ENCODE measurements around the gene MYO15B. TPM values are rescaled to one million over a fixed set of nuclear protein-coding genes. Genes with fewer than 3 reads are reported as not detected.

The MYO15B gene
- total and polyA plus RNA-seq, 2 donors (not counting 3 experiments of a cell fraction or from before 2014, with no cell fraction given) = 10.2 to 87.8 TPM

DNA sequence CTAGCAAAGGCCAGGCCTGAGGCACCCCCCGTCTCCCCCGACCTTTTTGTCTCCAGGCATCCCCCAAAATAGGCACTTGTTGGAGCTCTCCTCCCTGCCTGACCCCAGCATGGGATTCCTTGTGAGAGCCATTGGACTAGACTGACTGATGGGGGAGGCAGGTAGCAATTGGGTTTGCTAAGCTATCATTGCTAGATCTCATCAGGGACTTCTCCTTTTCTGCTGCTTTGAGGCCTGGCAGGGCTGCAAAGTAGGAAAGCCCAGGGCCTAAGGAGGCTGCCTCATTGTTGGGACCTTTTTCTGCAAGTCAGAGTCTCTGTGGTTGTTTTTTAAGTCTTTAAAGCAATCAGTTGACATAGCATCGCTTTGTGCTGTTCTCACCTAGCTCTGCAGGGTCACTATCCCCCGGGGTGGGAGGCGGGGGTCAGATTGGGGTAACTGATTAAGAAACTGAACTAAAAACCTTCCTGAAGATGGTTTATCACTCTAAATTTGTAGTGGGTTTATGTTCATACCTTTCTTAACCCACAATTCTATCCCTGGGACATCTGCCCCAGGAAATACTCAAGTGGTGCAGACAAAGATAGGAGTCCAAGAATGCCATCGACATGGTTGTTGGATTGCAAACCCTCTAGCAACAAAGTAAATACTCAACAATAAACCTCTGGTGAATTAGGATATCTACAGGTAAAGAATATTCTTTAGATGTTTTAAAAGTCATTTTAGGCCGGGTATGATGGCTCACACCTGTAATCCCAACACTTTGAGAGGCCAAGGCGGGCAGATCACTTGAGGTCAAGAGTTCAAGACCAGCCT lies 34.1 kb upstream of the MYO15B start:
- H3K9me3 ChIP-seq (replicated peaks; ENCODE audit: control insufficient read depth, insufficient read depth, low read length) = no peaks in the 10 kb centered on the region
- no peaks in the 10 kb centered on the region for H3K9me1 ChIP-seq (replicated peaks; ENCODE audit: control insufficient read depth, extremely low read depth, insufficient read depth, low read length)
- H2AFZ ChIP-seq (ENCODE audit: low read depth, low read length) = no peak overlapping the region
- no peaks in the 10 kb centered on the region for H3K27me3 ChIP-seq (ENCODE audit: control insufficient read depth in 2 of 2, insufficient read depth in 2 of 2, low read length in 2 of 2)
- FAIRE-seq = no peak
- no peak overlapping the region for H3K27ac ChIP-seq (ENCODE audit: insufficient read depth, low read depth, low read length)
- no peak for TF ChIP-seq JUN (IDR thresholded peaks at IDR 0.05; ENCODE audit: borderline replicate concordance, insufficient read depth, insufficient read length, low read depth)
- BruUV-seq (replicated peaks) = no TSS peak
- H3K9ac ChIP-seq (replicated peaks; ENCODE audit: extremely low read depth, insufficient read depth, low read length) = no peak overlapping the region
- intact Hi-C loops (cut with micrococcal nuclease) (no loop called here), dilution Hi-C loops (cut with MboI; ENCODE audit: extremely low pct_ligation_motif_present, low sequenced_read_pairs) (no loop called here)
- no peak for DNase-seq (ENCODE audit: low read depth, low spot score)
- H3K4me3 ChIP-seq (replicated peaks in 1 of 3; ENCODE audit: insufficient read depth in 1 of 3, low read depth in 1 of 3, low read length in 3 of 3) = no peak overlapping the region
- POLR2A ChIA-PET = interaction anchor here (0.7 kb wide), 1 partner anchor 58 kb away, joined by 3 read pairs; no protein-coding TSS in a partner anchor
- CTCF ChIA-PET = interaction anchor here (0.8 to 0.9 kb wide), 2 partner anchors 17 to 122 kb away, joined by 3 read pairs; no protein-coding TSS in a partner anchor
- no peaks in the 10 kb centered on the region for H4K20me1 ChIP-seq (replicated peaks; ENCODE audit: control insufficient read depth, extremely low read depth, insufficient read depth, low read length)
- H3K4me2 ChIP-seq (ENCODE audit: insufficient read depth, low read length) = no peak overlapping the region
- no peaks in the 10 kb centered on the region for H3K4me1 ChIP-seq (ENCODE audit: control insufficient read depth, extremely low read depth, insufficient read depth, low read length)
- no peaks in the 10 kb centered on the region for H3K36me3 ChIP-seq (ENCODE audit: control insufficient read depth in 2 of 2, extremely low read depth in 1 of 2, insufficient read depth in 2 of 2, low read length in 2 of 2)
- no peaks in the 10 kb centered on the region for H3K79me2 ChIP-seq (ENCODE audit: control insufficient read depth, insufficient read depth, low read length)

DNA sequence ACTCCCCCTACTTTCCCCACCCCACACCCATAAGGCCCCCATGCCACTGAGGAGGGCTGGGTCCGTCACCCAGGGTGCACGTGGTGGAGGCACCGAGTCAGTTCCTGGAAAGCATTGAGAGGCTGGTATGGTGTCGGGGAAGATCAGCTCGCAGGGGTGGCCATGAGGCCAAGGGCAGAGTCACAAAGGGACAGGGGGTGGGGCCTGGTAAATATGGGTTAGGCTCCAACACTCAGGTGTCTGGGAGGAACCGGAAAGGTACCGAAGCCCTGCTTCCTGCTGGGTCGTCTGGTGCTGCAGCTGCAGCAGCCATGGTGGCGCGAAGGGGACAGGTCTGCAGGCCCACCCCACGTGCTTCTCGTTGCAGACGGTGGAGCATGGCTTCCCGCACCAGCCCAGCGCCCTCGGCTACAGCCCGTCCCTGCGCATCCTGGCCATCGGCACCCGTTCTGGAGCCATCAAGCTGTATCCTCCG lies 31.9 kb upstream of the MYO15B start:
- CTCF ChIA-PET = no interaction called here

More for the DNA sequence above, 31.9 kb upstream of the MYO15B start:
- no peaks in the 10 kb centered on the region for H3K4me1 ChIP-seq (ENCODE audit: control insufficient read depth, extremely low read depth, insufficient read depth, low read length)
- H3K27ac ChIP-seq (ENCODE audit: insufficient read depth, low read depth, low read length) = no peak overlapping the region
- no TSS peak for BruUV-seq (replicated peaks)
- DNase-seq (ENCODE audit: low read depth, low spot score) (no peak), FAIRE-seq (no peak)
- no peaks in the 10 kb centered on the region for H3K27me3 ChIP-seq (ENCODE audit: control insufficient read depth in 2 of 2, insufficient read depth in 2 of 2, low read length in 2 of 2)
- no peaks in the 10 kb centered on the region for H3K36me3 ChIP-seq (ENCODE audit: control insufficient read depth in 2 of 2, extremely low read depth in 1 of 2, insufficient read depth in 2 of 2, low read length in 2 of 2)
- H3K4me3 ChIP-seq (replicated peaks in 1 of 3; ENCODE audit: insufficient read depth in 1 of 3, low read depth in 1 of 3, low read length in 3 of 3) = no peak overlapping the region
- H3K9ac ChIP-seq (replicated peaks; ENCODE audit: extremely low read depth, insufficient read depth, low read length) = no peak overlapping the region
- no peaks in the 10 kb centered on the region for H3K79me2 ChIP-seq (ENCODE audit: control insufficient read depth, insufficient read depth, low read length)
- no peak overlapping the region for H3K4me2 ChIP-seq (ENCODE audit: insufficient read depth, low read length)
- no peaks in the 10 kb centered on the region for H3K9me3 ChIP-seq (replicated peaks; ENCODE audit: control insufficient read depth, insufficient read depth, low read length)
- no peak overlapping the region for H2AFZ ChIP-seq (ENCODE audit: low read depth, low read length)
- dilution Hi-C loops (cut with MboI; ENCODE audit: extremely low pct_ligation_motif_present, low sequenced_read_pairs) = no loop called here
- no peaks in the 10 kb centered on the region for H4K20me1 ChIP-seq (replicated peaks; ENCODE audit: control insufficient read depth, extremely low read depth, insufficient read depth, low read length)
- TF ChIP-seq MYC (IDR thresholded peaks at IDR 0.05; ENCODE audit: low read depth, low read length) (no peak), JUN (IDR thresholded peaks at IDR 0.05; ENCODE audit: borderline replicate concordance, insufficient read depth, insufficient read length, low read depth) (no peak), EZH2 (IDR thresholded peaks at IDR 0.05; ENCODE audit: borderline replicate concordance, low read depth, low read length, severe bottlenecking) (no peak), FOS (IDR thresholded peaks at IDR 0.05; ENCODE audit: borderline replicate concordance, insufficient read depth, low read length) (no peak), POLR2A (IDR thresholded peaks at IDR 0.05; ENCODE audit: low read depth, low read length) (no peak), GATA2 (IDR thresholded peaks at IDR 0.05; ENCODE audit: insufficient read depth, insufficient read length, low read depth, low read length) (no peak), POLR2AphosphoS5 (IDR thresholded peaks at IDR 0.05; ENCODE audit: insufficient read depth, low read depth, low read length) (no peak)
- TF ChIP-seq, protein P1, sequence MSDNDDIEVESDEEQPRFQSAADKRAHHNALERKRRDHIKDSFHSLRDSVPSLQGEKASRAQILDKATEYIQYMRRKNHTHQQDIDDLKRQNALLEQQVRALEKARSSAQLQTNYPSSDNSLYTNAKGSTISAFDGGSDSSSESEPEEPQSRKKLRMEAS (IDR thresholded peaks at IDR 0.05; ENCODE audit: insufficient read depth, insufficient read length) = no peak
- TF ChIP-seq, protein P2, sequence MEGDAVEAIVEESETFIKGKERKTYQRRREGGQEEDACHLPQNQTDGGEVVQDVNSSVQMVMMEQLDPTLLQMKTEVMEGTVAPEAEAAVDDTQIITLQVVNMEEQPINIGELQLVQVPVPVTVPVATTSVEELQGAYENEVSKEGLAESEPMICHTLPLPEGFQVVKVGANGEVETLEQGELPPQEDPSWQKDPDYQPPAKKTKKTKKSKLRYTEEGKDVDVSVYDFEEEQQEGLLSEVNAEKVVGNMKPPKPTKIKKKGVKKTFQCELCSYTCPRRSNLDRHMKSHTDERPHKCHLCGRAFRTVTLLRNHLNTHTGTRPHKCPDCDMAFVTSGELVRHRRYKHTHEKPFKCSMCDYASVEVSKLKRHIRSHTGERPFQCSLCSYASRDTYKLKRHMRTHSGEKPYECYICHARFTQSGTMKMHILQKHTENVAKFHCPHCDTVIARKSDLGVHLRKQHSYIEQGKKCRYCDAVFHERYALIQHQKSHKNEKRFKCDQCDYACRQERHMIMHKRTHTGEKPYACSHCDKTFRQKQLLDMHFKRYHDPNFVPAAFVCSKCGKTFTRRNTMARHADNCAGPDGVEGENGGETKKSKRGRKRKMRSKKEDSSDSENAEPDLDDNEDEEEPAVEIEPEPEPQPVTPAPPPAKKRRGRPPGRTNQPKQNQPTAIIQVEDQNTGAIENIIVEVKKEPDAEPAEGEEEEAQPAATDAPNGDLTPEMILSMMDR (IDR thresholded peaks at IDR 0.05; ENCODE audit: extremely low read depth in 1 of 2, insufficient read depth in 1 of 2, low read depth in 1 of 2, low read length in 2 of 2) = no peak
- no peaks in the 10 kb centered on the region for H3K9me1 ChIP-seq (replicated peaks; ENCODE audit: control insufficient read depth, extremely low read depth, insufficient read depth, low read length)
- POLR2A ChIA-PET = no interaction called here
- intact Hi-C loops (cut with micrococcal nuclease) = no loop called here
